Activated T-helper 1 cell treated with anti-CD3 and anti-CD28 coated beads, Interleukin-12 subunit alpha, Interleukin-12 subunit beta, Interleukin-2, Interleukin-4 antibody, amounts not matched to agents 30 ng/mL and 10 ng/mL and 1 ng/mL, durations not matched to agents 14 hours and 24 hours and 36 hours (primary cell): ENCODE results near the gene CXCR6. TPM values are rescaled to one million over a fixed set of nuclear protein-coding genes. Genes with fewer than 3 reads are reported as not detected.

Source experiments
- DNase-seq: peaks from one replicate; pipeline ENCODE4 v3.0.0; 2021; ENCODE audit warnings: low spot score
- H3K27ac Mint-ChIP-seq: one replicate; pipeline ENCODE4 v1.8.0; 2021; ENCODE audit warnings: mild to moderate bottlenecking, mixed read lengths
- H3K27me3 Mint-ChIP-seq: one replicate; pipeline ENCODE4 v1.8.0; 2022; ENCODE audit warnings: mild to moderate bottlenecking, moderate library complexity, mixed read lengths; ENCODE audit not compliant: insufficient read depth
- H3K36me3 Mint-ChIP-seq: one replicate; pipeline ENCODE4 v1.8.0; 2021; ENCODE audit warnings: low read depth, mixed read lengths
- H3K4me1 Mint-ChIP-seq: one replicate; pipeline ENCODE4 v1.8.0; 2021; ENCODE audit warnings: low read depth, mixed read lengths
- H3K4me3 Mint-ChIP-seq: one replicate; pipeline ENCODE4 v1.8.0; 2021; ENCODE audit warnings: mild to moderate bottlenecking, moderate library complexity, mixed read lengths
- H3K9me3 Mint-ChIP-seq: one replicate; pipeline ENCODE4 v1.8.0; 2021; ENCODE audit warnings: mixed read lengths
- intact Hi-C: fragments of 100-400 bp; cut with micrococcal nuclease; formaldehyde crosslinking; loops from one replicate; pipeline ENCODE4 v1.15.1; 2024
- total RNA-seq: library from RNA; stranded (reverse); gene quantifications from 2 replicates; pipeline ENCODE4 v1.2.3, GENCODE V29; 2022

The CXCR6 gene
- total RNA-seq, 1 donor from 2014 or later, result 27.2 TPM

- Mint-ChIP-seq H3K27me3 (no peaks in the 10 kb centered on the region), H3K4me3 (peak overlapping the region; percentile 37), H3K36me3 (peaks cover 81% of the 10 kb centered on the region), H3K27ac (no peak overlapping the region), H3K9me3 (no peaks in the 10 kb centered on the region), H3K4me1 (peaks cover 100% of the 10 kb centered on the region)
- no peak for DNase-seq
- intact Hi-C loops, result no loop called here
Observed at GRCh38 chr3:45966950-45967640, 23.8 kb downstream of the CXCR6 start.

- Mint-ChIP-seq H3K36me3 (peaks cover 80% of the 10 kb centered on the region), H3K4me3 (no peak overlapping the region), H3K9me3 (no peaks in the 10 kb centered on the region), H3K4me1 (peaks cover 100% of the 10 kb centered on the region), H3K27me3 (no peaks in the 10 kb centered on the region), H3K27ac (peak overlapping the region; percentile 9)
- DNase-seq, result no peak
- intact Hi-C loops, result no loop called here
Observed at GRCh38 chr3:45967724-45968123, 24.5 kb downstream of the CXCR6 start.

GRCh38 chr3:45968149-45968548, 24.9 kb downstream of the CXCR6 start:
- H3K36me3 Mint-ChIP-seq, result peaks cover 80% of the 10 kb centered on the region
- peak overlapping the region; percentile 15 for H3K27ac Mint-ChIP-seq
- H3K27me3 Mint-ChIP-seq, result no peaks in the 10 kb centered on the region
- H3K4me3 Mint-ChIP-seq, result no peak overlapping the region
- peaks cover 100% of the 10 kb centered on the region for H3K4me1 Mint-ChIP-seq
- DNase-seq, result no peak
- H3K9me3 Mint-ChIP-seq, result no peaks in the 10 kb centered on the region
- intact Hi-C loops, result no loop called here

- H3K36me3 Mint-ChIP-seq, result peaks cover 80% of the 10 kb centered on the region
- no peak for DNase-seq
- H3K27ac Mint-ChIP-seq, result no peak overlapping the region
- peaks cover 100% of the 10 kb centered on the region for H3K4me1 Mint-ChIP-seq
- no peak overlapping the region for H3K4me3 Mint-ChIP-seq
- no peaks in the 10 kb centered on the region for H3K27me3 Mint-ChIP-seq
- intact Hi-C loops, result no loop called here
- H3K9me3 Mint-ChIP-seq, result no peaks in the 10 kb centered on the region
Observed at GRCh38 chr3:45968706-45969105, 25.4 kb downstream of the CXCR6 start.

- H3K36me3 Mint-ChIP-seq, result peaks cover 76% of the 10 kb centered on the region
- no peaks in the 10 kb centered on the region for H3K9me3 Mint-ChIP-seq
- intact Hi-C loops, result no loop called here
- H3K4me3 Mint-ChIP-seq, result no peak overlapping the region
- DNase-seq, result no peak
- H3K27ac Mint-ChIP-seq, result no peak overlapping the region
- no peaks in the 10 kb centered on the region for H3K27me3 Mint-ChIP-seq
- H3K4me1 Mint-ChIP-seq, result peaks cover 99% of the 10 kb centered on the region
Observed at GRCh38 chr3:45969116-45969515, 25.9 kb downstream of the CXCR6 start.

GRCh38 chr3:45969953-45970352, 26.7 kb downstream of the CXCR6 start:
- Mint-ChIP-seq H3K4me1 (peaks cover 99% of the 10 kb centered on the region), H3K9me3 (no peaks in the 10 kb centered on the region), H3K27ac (no peak overlapping the region), H3K4me3 (no peak overlapping the region), H3K27me3 (no peaks in the 10 kb centered on the region), H3K36me3 (peaks cover 77% of the 10 kb centered on the region)
- intact Hi-C loops, result no loop called here
- no peak for DNase-seq

GRCh38 chr3:45972534-45973402, 29.5 kb downstream of the CXCR6 start:
- Mint-ChIP-seq H3K4me1 (peaks cover 98% of the 10 kb centered on the region), H3K9me3 (no peaks in the 10 kb centered on the region), H3K27me3 (no peaks in the 10 kb centered on the region), H3K4me3 (peak overlapping the region; percentile 32), H3K27ac (peak overlapping the region; percentile 72), H3K36me3 (peaks cover 78% of the 10 kb centered on the region)
- no peak for DNase-seq
- intact Hi-C loops, result loop anchor here (1.0 kb wide), 2 partner anchors 8 kb away; no protein-coding TSS in a partner anchor

- Mint-ChIP-seq H3K36me3 (peaks cover 74% of the 10 kb centered on the region), H3K9me3 (peaks cover 3% of the 10 kb centered on the region), H3K4me3 (no peak overlapping the region), H3K27ac (peak overlapping the region; percentile 25), H3K27me3 (no peaks in the 10 kb centered on the region), H3K4me1 (peaks cover 98% of the 10 kb centered on the region)
- DNase-seq, result no peak
- intact Hi-C loops, result loop anchor here (5.0 kb wide), 1 partner anchor 318 kb away; no protein-coding TSS in a partner anchor
Observed at GRCh38 chr3:45974686-45975085, 31.4 kb downstream of the CXCR6 start.

GRCh38 chr3:45975686-45976085, 32.4 kb downstream of the CXCR6 start:
- Mint-ChIP-seq H3K4me1 (peaks cover 98% of the 10 kb centered on the region), H3K9me3 (peaks cover 3% of the 10 kb centered on the region), H3K36me3 (peaks cover 67% of the 10 kb centered on the region), H3K27ac (peak overlapping the region; percentile 90), H3K4me3 (peak overlapping the region; percentile 24), H3K27me3 (no peaks in the 10 kb centered on the region)
- intact Hi-C loops, result loop anchor here (1.0 to 5.0 kb wide), 2 partner anchors 11 to 317 kb away; no protein-coding TSS in a partner anchor
- DNase-seq, result no peak

- intact Hi-C loops, result loop anchor here (1.0 to 5.0 kb wide), 2 partner anchors 12 to 316 kb away; no protein-coding TSS in a partner anchor
- H3K9me3 Mint-ChIP-seq, result peaks cover 3% of the 10 kb centered on the region
- peaks cover 98% of the 10 kb centered on the region for H3K4me1 Mint-ChIP-seq
- H3K27me3 Mint-ChIP-seq, result no peaks in the 10 kb centered on the region
- peaks cover 66% of the 10 kb centered on the region for H3K36me3 Mint-ChIP-seq
- peak overlapping the region; percentile 41 for H3K4me3 Mint-ChIP-seq
- DNase-seq, result peak; percentile 37
- H3K27ac Mint-ChIP-seq, result peak overlapping the region; percentile 90
Observed at GRCh38 chr3:45976191-45977091, 33.2 kb downstream of the CXCR6 start.

- Mint-ChIP-seq H3K9me3 (peaks cover 3% of the 10 kb centered on the region), H3K27me3 (no peaks in the 10 kb centered on the region), H3K4me3 (peak overlapping the region; percentile 86), H3K27ac (peak overlapping the region; percentile 98), H3K36me3 (peaks cover 60% of the 10 kb centered on the region), H3K4me1 (peaks cover 89% of the 10 kb centered on the region)
- peak; percentile 72 for DNase-seq
- intact Hi-C loops, result loop anchor here (1.0 to 5.0 kb wide), 3 partner anchors 41 to 314 kb away; no protein-coding TSS in a partner anchor
Observed at GRCh38 chr3:45978006-45978761, 34.9 kb downstream of the CXCR6 start.
